Heart left ventricle (tissue), 16 donors: ENCODE results near the gene ANKRD34A. TPM values are rescaled to one million over a fixed set of nuclear protein-coding genes. Genes with fewer than 3 reads are reported as not detected.

Source experiments
- ATAC-seq, 4 donors: fragments of 200-7000 bp; cut with Tn5 transposase; one replicate each; pipeline ENCODE4 v1.9.1; 2020 to 2022; ENCODE audit warnings: moderate library complexity in 4 of 4, mild to moderate bottlenecking in 3 of 4, moderate number of reproducible peaks in 1 of 4
- DNase-seq, 5 donors: peaks; one replicate each; pipeline ENCODE4 v3.0.0-alpha.2; 2020
- H3K27ac ChIP-seq, 12 donors: fragments of 200-600 bp; sonication (generic) in 4 of 12; one replicate each; pipeline versions ENCODE4 v1.5.0 to v1.8.0; 2016 to 2022; ENCODE audit warnings: mild to moderate bottlenecking in 2 of 12
- H3K27me3 ChIP-seq, 9 donors: fragments of 200-600 bp; sonication (generic) in 2 of 9; one replicate each; pipeline versions ENCODE4 v1.5.1 to v1.8.0; 2016 to 2022; ENCODE audit warnings: mild to moderate bottlenecking in 3 of 9
- H3K36me3 ChIP-seq, 9 donors: fragments of 200-600 bp; sonication (generic) in 2 of 9; one replicate each; pipeline versions ENCODE4 v1.5.0 to v1.8.0; 2018 to 2022; ENCODE audit warnings: mild to moderate bottlenecking in 2 of 9
- H3K4me1 ChIP-seq, 12 donors: fragments of 200-600 bp; sonication (generic) in 4 of 12; one replicate each; pipeline versions ENCODE4 v1.5.0 to v1.8.0; 2016 to 2022; ENCODE audit warnings: mild to moderate bottlenecking in 3 of 12
- H3K4me3 ChIP-seq, 12 donors: fragments of 200-600 bp; sonication (generic) in 4 of 12; one replicate each; pipeline versions ENCODE4 v1.5.0 to v1.8.0; 2017 to 2022; ENCODE audit warnings: mild to moderate bottlenecking in 9 of 12, moderate library complexity in 4 of 12
- H3K9me3 ChIP-seq, 12 donors: fragments of 200-600 bp; sonication (generic) in 4 of 12; one replicate each; pipeline versions ENCODE4 v1.5.0 to v1.8.0; 2016 to 2022; ENCODE audit warnings: mild to moderate bottlenecking in 1 of 12
- POLR2A ChIP-seq, 2 donors: fragments of 450-650 bp; IDR thresholded peaks; one replicate each; pipeline ENCODE4 v1.6.1; 2017; ENCODE audit warnings: antibody characterized with exemption in 2 of 2, mild to moderate bottlenecking in 2 of 2, moderate library complexity in 2 of 2
- WGBS, 4 donors: extraction: QIAGEN DNeasy Blood & Tissue Kit in 2 of 4; methylation state at CpG; one replicate each; pipeline versions ENCODE4 v1.1.5 to v1.1.7; 2013 to 2018; 5-methylcytosine and 5-hydroxymethylcytosine counted together
- intact Hi-C, 10 donors: fragments of 100-400 bp; cut with DNase I; formaldehyde crosslinking; loops; one replicate each; pipeline versions ENCODE4 v1.11.1 to v1.14.2; 2022
- polyA plus RNA-seq, 2 donors: library from polyadenylated mRNA; stranded (reverse); fragments of 200-250 nt; gene quantifications; one replicate each; pipeline ENCODE4 v1.2.3, GENCODE V29; 2013
- total RNA-seq, 9 donors: library from RNA; depleted of rRNA in 2 of 9; stranded (reverse); fragments of >200 nt in 2 of 9; fragmentation: NEBNext Ultra II Directional in 3 of 9; extraction: Animal tissue kit (Norgen Biotek cat#: 25700) in 3 of 9; gene quantifications; one replicate each; pipeline versions ENCODE4 v1.1.0 to v1.2.4, GENCODE V29; 2016 to 2023
- TF ChIP-seq, protein P1 (sequence below), 12 donors: fragments of 200-600 bp; sonication (generic) in 4 of 12; IDR thresholded peaks; one replicate each; pipeline versions ENCODE4 v1.5.0 to v1.8.0; 2018 to 2022; ENCODE audit warnings: antibody characterized with exemption in 12 of 12, mild to moderate bottlenecking in 5 of 12
- donor health status: ischemic (EF 13 %, LVEDD 7.1; RV severe dilation, severe dysfunction).
- donor health status: healthy with polysubstance abuse.
- donor health status: DM: no; HTN: yes; CAD: no.
- donor health status: DM: no; HTN: no; CAD: no.
- donor health status: ischemic (EF 25% LVEDD 6.9; RV normal size, moderate dysfunction).
- donor health status: ischemic (EF 25% LVEDD 5.7; RV mildly dilated, moderate dysfunction).
- donor health status: healthy.
- donor health status: DM: yes; HTN: yes; CAD: no.
- donor health status: ischemic (EF 35%, LVEDD 5.7; RV mildly dilated, moderate dysfunction).
- donor health status: nonischemic (EF 11% LVEDD 7.7; RV severe dilation, severe dysfunction).
- donor health status: DM: yes; HTN: yes; CAD: no.
- donor health status: PGD.
- donor health status: ischemic (EF 29% LVEDD 5.4; RV normal size, mild dysfunction).
- donor health status: nonischemic (EF 23%, LVEDD 6.1; RV moderate dilation, normal function).

The ANKRD34A gene
- total and polyA plus RNA-seq, 11 donors: 0.65 to 3.5 (median 1.7) TPM

DNA sequence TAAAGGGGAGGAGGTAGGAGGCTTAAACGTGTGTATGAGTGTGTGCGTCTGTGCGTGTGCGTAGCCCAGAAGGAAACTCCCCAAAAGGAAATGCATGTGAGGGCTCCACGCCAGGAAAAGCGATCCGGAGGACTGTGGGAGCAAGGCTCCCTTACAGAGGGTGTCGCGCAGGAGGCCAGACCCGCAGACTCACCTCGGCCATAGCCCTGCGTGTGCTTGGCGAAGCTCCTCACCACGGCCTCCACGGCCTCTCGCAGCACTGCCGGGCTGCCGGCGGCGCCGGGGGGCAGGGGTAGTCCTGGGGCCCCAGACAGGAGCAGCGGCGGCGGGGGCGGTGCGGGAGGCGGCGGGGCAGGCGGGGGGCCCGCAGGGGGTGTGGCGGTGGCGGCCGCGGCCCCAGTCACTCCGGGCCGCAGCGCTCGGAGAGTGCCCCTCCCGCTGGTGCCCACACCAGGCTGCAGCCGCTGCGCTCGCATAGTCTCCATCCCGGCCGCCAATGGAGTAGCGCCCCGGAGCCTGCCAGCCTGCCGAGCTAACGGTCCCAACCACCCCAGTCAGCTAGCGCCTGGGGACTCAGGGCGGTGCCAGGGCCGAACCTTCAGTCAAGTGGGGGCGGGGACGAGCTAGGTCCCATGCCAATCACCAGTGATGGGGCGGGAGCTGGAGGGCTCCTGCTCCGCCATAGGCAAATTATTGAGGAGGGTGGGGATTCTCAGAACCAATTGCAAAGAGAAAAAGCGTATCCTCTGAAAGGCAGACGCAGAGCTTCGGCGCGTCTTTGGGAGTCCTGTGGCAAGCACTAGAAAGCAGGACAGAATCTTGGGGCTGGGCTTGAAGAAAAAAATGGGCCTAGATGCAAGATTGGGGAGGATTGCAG is 6.7 kb downstream of the ANKRD34A start, which contains the start of gene LIX1L:
LIX1L (minus strand) TSS at position 575 of the 877 bp plus-strand sequence; CDS start at position 485, 90 bp downstream.
- Histone ChIP-seq H3K4me3 (peak within 1 kb of the TSS; percentile 60 to 88 (median 77)), H3K27ac (peak within 1 kb of the TSS; percentile 93 to 100 (median 98)), H3K9me3 (no peaks in the 10 kb centered on the region), H3K36me3 (peaks cover 0 to 9% (median 0%) of the 10 kb centered on the region in 9 donors), H3K4me1 (peaks cover 8 to 77% (median 48%) of the 10 kb centered on the region in 12 donors), H3K27me3 (no peaks in the 10 kb centered on the region)
- TF ChIP-seq POLR2A (IDR thresholded peaks at IDR 0.05): peak; percentile 27 to 85
- TF ChIP-seq, protein P1, sequence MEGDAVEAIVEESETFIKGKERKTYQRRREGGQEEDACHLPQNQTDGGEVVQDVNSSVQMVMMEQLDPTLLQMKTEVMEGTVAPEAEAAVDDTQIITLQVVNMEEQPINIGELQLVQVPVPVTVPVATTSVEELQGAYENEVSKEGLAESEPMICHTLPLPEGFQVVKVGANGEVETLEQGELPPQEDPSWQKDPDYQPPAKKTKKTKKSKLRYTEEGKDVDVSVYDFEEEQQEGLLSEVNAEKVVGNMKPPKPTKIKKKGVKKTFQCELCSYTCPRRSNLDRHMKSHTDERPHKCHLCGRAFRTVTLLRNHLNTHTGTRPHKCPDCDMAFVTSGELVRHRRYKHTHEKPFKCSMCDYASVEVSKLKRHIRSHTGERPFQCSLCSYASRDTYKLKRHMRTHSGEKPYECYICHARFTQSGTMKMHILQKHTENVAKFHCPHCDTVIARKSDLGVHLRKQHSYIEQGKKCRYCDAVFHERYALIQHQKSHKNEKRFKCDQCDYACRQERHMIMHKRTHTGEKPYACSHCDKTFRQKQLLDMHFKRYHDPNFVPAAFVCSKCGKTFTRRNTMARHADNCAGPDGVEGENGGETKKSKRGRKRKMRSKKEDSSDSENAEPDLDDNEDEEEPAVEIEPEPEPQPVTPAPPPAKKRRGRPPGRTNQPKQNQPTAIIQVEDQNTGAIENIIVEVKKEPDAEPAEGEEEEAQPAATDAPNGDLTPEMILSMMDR (IDR thresholded peaks at IDR 0.05): peak in 1 of 12 donors; percentile 5
- 0% methylated on average over 24 to 60 of the region's 60 CpGs for WGBS, 4 donors
- ATAC-seq (peak; percentile 82 to 92 (median 88)), DNase-seq (peak; percentile 97 to 98 (median 97))
- intact Hi-C loops: loop anchor here in 9 of 10 donors (1.0 to 10.0 kb wide), 7 partner anchors 29 to 103 kb away; partner anchors contain the start of genes PEX11B (in 5 of the 9), PIAS3 (in 4 of the 9) and RBM8A (in 4 of the 9)

DNA sequence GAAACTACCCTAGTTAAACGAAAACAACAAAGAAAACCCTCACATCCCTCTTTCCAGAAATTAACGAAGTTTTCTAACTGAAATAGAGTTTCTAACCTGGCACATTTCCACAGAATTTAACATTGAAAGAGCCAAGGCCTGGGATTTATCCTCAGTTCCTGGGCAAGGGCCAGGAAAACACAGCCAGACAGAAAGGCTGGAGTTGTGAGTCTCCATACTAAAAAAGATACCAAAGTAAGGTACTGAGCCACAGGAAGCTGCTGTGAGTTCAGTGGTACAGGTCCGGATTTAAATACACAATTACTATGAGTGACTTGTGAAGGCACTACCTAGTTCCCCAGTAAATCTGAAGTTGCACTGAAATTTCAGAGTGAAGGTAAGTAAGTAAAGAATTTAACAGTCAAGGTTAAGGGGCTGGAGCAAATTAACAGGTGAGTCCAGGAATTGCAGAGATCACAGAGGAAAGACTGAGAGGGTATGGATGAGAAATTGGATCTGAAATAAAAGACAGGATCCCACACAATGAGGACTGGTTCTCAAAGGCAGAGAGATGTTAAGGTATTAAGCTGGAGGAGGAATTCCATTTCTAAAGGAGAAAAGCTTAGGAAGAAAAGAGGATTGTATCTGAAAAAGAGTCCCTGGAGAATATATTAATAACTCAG is 7.5 kb downstream of the ANKRD34A start:
- intact Hi-C loops: loop anchor here in 8 of 10 donors (2.0 to 10.0 kb wide), 4 partner anchors 30 to 102 kb away; partner anchors contain the start of genes PEX11B (in 5 of the 8), PIAS3 (in 3 of the 8) and RBM8A (in 3 of the 8)

DNA sequence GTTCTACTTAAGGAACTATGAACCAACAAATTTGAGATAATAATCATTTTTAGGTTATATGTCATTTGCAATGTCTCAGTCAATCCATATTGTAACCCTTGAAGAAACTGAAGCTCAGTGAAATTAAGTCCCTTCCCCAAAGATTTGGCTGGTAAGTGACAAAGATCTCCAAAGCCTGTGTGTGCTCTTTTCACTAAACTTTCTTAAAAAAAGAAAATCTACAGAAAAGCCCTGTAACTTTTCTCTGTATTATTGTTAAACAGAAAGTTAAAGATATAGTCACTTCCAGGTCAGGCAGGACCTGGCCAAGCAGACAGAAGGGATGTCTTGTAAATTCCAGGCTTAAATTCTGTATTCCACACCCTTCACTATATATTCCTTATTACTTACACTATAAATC is 8.0 kb downstream of the ANKRD34A start:
- Histone ChIP-seq H3K4me3 (peak overlapping the region in 11 of 12 donors; percentile 60 to 87 (median 73)), H3K27me3 (no peaks in the 10 kb centered on the region), H3K9me3 (no peaks in the 10 kb centered on the region), H3K4me1 (peaks cover 8 to 70% (median 41%) of the 10 kb centered on the region in 12 donors), H3K27ac (peak overlapping the region in 11 of 12 donors; percentile 93 to 100 (median 98)), H3K36me3 (peaks cover 0 to 17% (median 6%) of the 10 kb centered on the region in 9 donors)
- TF ChIP-seq, protein P1 (IDR thresholded peaks at IDR 0.05): no peak
- TF ChIP-seq POLR2A (IDR thresholded peaks at IDR 0.05): no peak
- DNase-seq: no peak
- ATAC-seq: no peak
- intact Hi-C loops: loop anchor here in 8 of 10 donors (2.0 to 10.0 kb wide), 4 partner anchors 30 to 102 kb away; partner anchors contain the start of genes PEX11B (in 5 of the 8), PIAS3 (in 3 of the 8) and RBM8A (in 3 of the 8)

More for the DNA sequence above, 7.5 kb downstream of the ANKRD34A start:
- 0 to 2% (median 0%) methylated on average over 3 of the region's 3 CpGs for WGBS, 4 donors
- ATAC-seq (peak in 1 of 4 donors; percentile 8), DNase-seq (peak in 4 of 5 donors; percentile 50 to 65 (median 62))
- peaks cover 0 to 17% (median 4%) of the 10 kb centered on the region in 9 donors for H3K36me3 ChIP-seq
- no peaks in the 10 kb centered on the region for H3K9me3 ChIP-seq
- H3K4me1 ChIP-seq: peaks cover 8 to 71% (median 46%) of the 10 kb centered on the region in 12 donors
- no peak for TF ChIP-seq POLR2A (IDR thresholded peaks at IDR 0.05)
- TF ChIP-seq, protein P1 (IDR thresholded peaks at IDR 0.05): no peak
- no peaks in the 10 kb centered on the region for H3K27me3 ChIP-seq
- H3K4me3 ChIP-seq: peak overlapping the region; percentile 60 to 88 (median 77)
- H3K27ac ChIP-seq: peak overlapping the region; percentile 93 to 100 (median 98)
